ENCODE results near the gene DEXI. TPM values are rescaled to one million over a fixed set of nuclear protein-coding genes. Genes with fewer than 3 reads are reported as not detected.

The DEXI gene
- total RNA-seq, 1 experiment from 2014 or later = 28.3 TPM

DNA sequence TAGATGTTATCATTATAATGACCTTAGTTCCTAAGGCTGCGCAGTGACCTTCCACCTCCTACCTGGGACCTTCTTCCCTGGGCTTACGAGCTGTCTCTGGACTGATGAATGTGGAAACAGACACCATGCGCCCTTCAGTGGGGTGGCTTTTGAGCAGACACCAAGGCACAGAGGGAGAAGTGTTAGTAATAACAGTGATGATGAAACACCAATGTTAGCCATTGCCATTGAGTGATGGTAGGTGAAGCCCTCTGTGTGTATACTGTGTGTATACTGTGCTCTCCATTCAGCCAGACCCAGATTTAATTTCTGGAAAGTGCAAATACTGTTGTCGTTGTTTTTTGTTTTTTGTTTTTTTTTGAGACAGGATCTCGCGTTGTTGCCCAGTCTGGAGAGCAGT is 46.6 kb upstream of the DEXI start:
- H2BK20ac ChIP-seq (ENCODE audit: low read depth, low read length, poor library complexity, severe bottlenecking) = no peak overlapping the region
- no peak overlapping the region for H3K56ac ChIP-seq (ENCODE audit: insufficient read length, low read depth, low read length)
- no peak overlapping the region for H3K23ac ChIP-seq (ENCODE audit: insufficient read length, low read depth, low read length)
- H3K23me2 ChIP-seq (ENCODE audit: insufficient read length, low read depth, low read length, poor library complexity, severe bottlenecking) = no peaks in the 10 kb centered on the region
- no peak overlapping the region for H3K18ac ChIP-seq (ENCODE audit: insufficient read length, low read depth, low read length)
- H4K20me1 ChIP-seq (ENCODE audit: control insufficient read depth, insufficient read depth, insufficient read length) = no peaks in the 10 kb centered on the region
- TF ChIP-seq CTCF (conservative IDR thresholded peaks at IDR 0.05) = no peak
- H2AK5ac ChIP-seq (ENCODE audit: insufficient read length, low read length) = no peak overlapping the region
- no peak overlapping the region for H2BK15ac ChIP-seq (ENCODE audit: low read depth, low read length)
- H3K27ac Mint-ChIP-seq = no peak overlapping the region
- no peak overlapping the region for H3K14ac ChIP-seq (ENCODE audit: insufficient read depth, low read length)
- WGBS (ENCODE audit: extremely low coverage, insufficient read length, low lambda C conversion rate) = no CpG with 5 or more reads among the region's 6 CpGs
- no peak overlapping the region for H3K4me2 ChIP-seq (ENCODE audit: insufficient read depth, insufficient read length, low read length)
- H3K79me2 ChIP-seq (ENCODE audit: insufficient read depth, low read length) = no peaks in the 10 kb centered on the region
- no peak overlapping the region for H4K91ac ChIP-seq (ENCODE audit: insufficient read length, low read depth, low read length)
- H2BK5ac ChIP-seq (ENCODE audit: insufficient read length, low read length) = no peak overlapping the region
- no peak overlapping the region for H4K5ac ChIP-seq (ENCODE audit: insufficient read length, low read depth, low read length)
- H3K36me3 Mint-ChIP-seq (ENCODE audit: insufficient read depth in 1 of 3, low read depth in 3 of 3) = peaks cover 3 to 13% (median 4%) of the 10 kb centered on the region in 3 experiments; a peak in 5 of 7 replicates
- H3K9ac ChIP-seq (ENCODE audit: extremely low read depth, insufficient read length, low read length) = no peak overlapping the region
- H3K4me1 Mint-ChIP-seq = peaks cover 5 to 11% of the 10 kb centered on the region in 2 experiments
- no peaks in the 10 kb centered on the region for H3K9me3 Mint-ChIP-seq
- H3K27me3 Mint-ChIP-seq (ENCODE audit: low read depth) = no peaks in the 10 kb centered on the region
- no peaks in the 10 kb centered on the region for H3K9me3 ChIP-seq (ENCODE audit: control insufficient read depth, low read depth, low read length)
- H3K4ac ChIP-seq (ENCODE audit: low read depth, low read length) = no peak overlapping the region
- H3K4me3 Mint-ChIP-seq = no peak overlapping the region
- H2AFZ ChIP-seq (ENCODE audit: low read length) = no peak overlapping the region
- no peak for DNase-seq
- no peak overlapping the region for H4K8ac ChIP-seq (replicated peaks; ENCODE audit: insufficient read length, low read depth, low read length)
- H2BK120ac ChIP-seq (ENCODE audit: low read depth, low read length, poor library complexity, severe bottlenecking) = no peak overlapping the region
- no peak overlapping the region for H3K27ac ChIP-seq (ENCODE audit: insufficient read length, low read depth, low read length)
- no peaks in the 10 kb centered on the region for H3K27me3 ChIP-seq (ENCODE audit: insufficient read depth, low read length)
- no peak overlapping the region for H3T11ph ChIP-seq (ENCODE audit: low read length)
- no peaks in the 10 kb centered on the region for H3K79me1 ChIP-seq (ENCODE audit: insufficient read depth, low read depth, low read length, poor library complexity, severe bottlenecking)
- H3K4me1 ChIP-seq (ENCODE audit: insufficient read depth, low read length) = no peaks in the 10 kb centered on the region
- no peak overlapping the region for H2BK12ac ChIP-seq (ENCODE audit: insufficient read length, low read depth, low read length)

Data from H9 (cell line).